Spleen (tissue), 7 donors: Measurements from ENCODE around the gene TESPA1.

Experiments
- POLR2A ChIP-seq, 3 donors: fragments of 450-650 bp; IDR thresholded peaks; one replicate each; pipeline ENCODE4 v1.5.1; 2017; ENCODE audit warnings: antibody characterized with exemption in 3 of 3, mild to moderate bottlenecking in 1 of 3
- POLR2AphosphoS5 ChIP-seq, 3 donors: sonication (generic); formaldehyde crosslinking; IDR thresholded peaks; one replicate each; pipeline ENCODE4 v1.5.1; 2017; ENCODE audit warnings: antibody characterized with exemption in 3 of 3
- TF ChIP-seq, protein P1 (sequence below), 11 experiments: fragments of 200-600 bp in 7 of 11; fragments of 450-650 bp in 4 of 11; sonication (generic) in 4 of 11; IDR thresholded peaks in 8 of 11; conservative IDR thresholded peaks in 3 of 11; 1 replicate in 7 of 11; 2 replicates in 4 of 11; pipeline versions ENCODE4 v1.4.0 to v1.8.0; 2016 to 2021; ENCODE audit warnings: antibody characterized with exemption in 11 of 11, inconsistent platforms in 4 of 11, mild to moderate bottlenecking in 1 of 11
- donor health status: DM: no; HTN: no; CAD: no; lungs with moderate emphysema.
- donor health status: DM: no; HTN: no; CAD: no.
- donor health status: DM: no; HTN: no; CAD: no.

DNA sequence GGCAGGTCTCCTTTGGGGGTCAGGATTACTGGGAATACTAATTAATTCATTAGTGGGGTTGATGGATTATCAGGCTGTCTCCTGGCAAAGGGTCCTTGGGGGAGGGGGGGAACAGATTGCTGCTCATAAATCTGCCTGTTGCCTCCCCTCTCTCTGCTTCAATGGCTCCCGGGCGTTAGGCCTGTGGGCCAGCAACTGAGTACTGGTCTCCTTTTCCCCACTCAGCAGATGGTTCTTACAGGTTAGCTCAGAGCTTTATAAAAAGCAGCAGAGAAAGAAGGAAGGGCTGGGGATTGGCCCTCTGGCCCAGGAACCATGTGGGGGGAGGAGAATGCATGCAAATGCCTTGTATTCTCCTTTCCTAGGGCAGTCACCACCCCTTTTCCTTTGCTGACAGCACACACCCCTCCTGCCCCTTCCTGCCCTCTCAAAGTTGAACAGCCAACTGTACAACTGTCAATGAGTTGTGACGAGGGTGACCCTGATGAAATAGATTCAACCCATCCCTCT lies 32.9 kb upstream of the TESPA1 start:
- TF ChIP-seq, protein P1, sequence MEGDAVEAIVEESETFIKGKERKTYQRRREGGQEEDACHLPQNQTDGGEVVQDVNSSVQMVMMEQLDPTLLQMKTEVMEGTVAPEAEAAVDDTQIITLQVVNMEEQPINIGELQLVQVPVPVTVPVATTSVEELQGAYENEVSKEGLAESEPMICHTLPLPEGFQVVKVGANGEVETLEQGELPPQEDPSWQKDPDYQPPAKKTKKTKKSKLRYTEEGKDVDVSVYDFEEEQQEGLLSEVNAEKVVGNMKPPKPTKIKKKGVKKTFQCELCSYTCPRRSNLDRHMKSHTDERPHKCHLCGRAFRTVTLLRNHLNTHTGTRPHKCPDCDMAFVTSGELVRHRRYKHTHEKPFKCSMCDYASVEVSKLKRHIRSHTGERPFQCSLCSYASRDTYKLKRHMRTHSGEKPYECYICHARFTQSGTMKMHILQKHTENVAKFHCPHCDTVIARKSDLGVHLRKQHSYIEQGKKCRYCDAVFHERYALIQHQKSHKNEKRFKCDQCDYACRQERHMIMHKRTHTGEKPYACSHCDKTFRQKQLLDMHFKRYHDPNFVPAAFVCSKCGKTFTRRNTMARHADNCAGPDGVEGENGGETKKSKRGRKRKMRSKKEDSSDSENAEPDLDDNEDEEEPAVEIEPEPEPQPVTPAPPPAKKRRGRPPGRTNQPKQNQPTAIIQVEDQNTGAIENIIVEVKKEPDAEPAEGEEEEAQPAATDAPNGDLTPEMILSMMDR (IDR thresholded peaks at IDR 0.05 in 8 of 11, conservative IDR thresholded peaks at IDR 0.05 in 3 of 11), result no peak
- no peak for TF ChIP-seq POLR2A (IDR thresholded peaks at IDR 0.05)
- no peak for TF ChIP-seq POLR2AphosphoS5 (IDR thresholded peaks at IDR 0.05)
